Calu3 (cell line): ENCODE measurements around the gene MCTP1. TPM values are rescaled to one million over a fixed set of nuclear protein-coding genes. Genes with fewer than 3 reads are reported as not detected.

Experiments used
- BruUV-seq: library from RNA; stranded (reverse); fragments of 400-500 nt; replicated peaks from 2 replicates; lab custom pipeline; 2021; lab: Mats Ljungman, UMichigan
- CTCF ChIA-PET: fragments of 300-600 bp; sonication (Branson Sonifier 250); formaldehyde crosslinking; loops from one replicate; lab custom pipeline; 2022; ENCODE audit warnings: antibody characterized with exemption; lab: Charles Lee
- DNase-seq: peaks from one replicate; pipeline ENCODE4 v3.0.0; 2022
- H3K27ac Mint-ChIP-seq: one replicate; pipeline ENCODE4 v1.8.0; 2022; ENCODE audit warnings: mixed read lengths; ENCODE audit not compliant: unreplicated experiment
- H3K27me3 Mint-ChIP-seq: one replicate; pipeline ENCODE4 v1.8.0; 2022; ENCODE audit warnings: mixed read lengths; ENCODE audit not compliant: unreplicated experiment
- H3K36me3 Mint-ChIP-seq: one replicate; pipeline ENCODE4 v1.8.0; 2022; ENCODE audit warnings: mild to moderate bottlenecking, moderate library complexity, mixed read lengths; ENCODE audit not compliant: insufficient read depth, unreplicated experiment
- H3K4me1 Mint-ChIP-seq: one replicate; pipeline ENCODE4 v1.8.0; 2022; ENCODE audit warnings: mild to moderate bottlenecking, low read depth, mixed read lengths; ENCODE audit not compliant: unreplicated experiment
- H3K4me3 Mint-ChIP-seq: one replicate; pipeline ENCODE4 v1.8.0; 2022; ENCODE audit warnings: mild to moderate bottlenecking, low read depth, moderate library complexity, mixed read lengths; ENCODE audit not compliant: unreplicated experiment
- H3K9me3 Mint-ChIP-seq: one replicate; pipeline ENCODE4 v1.8.0; 2022; ENCODE audit warnings: low read depth, mixed read lengths; ENCODE audit not compliant: unreplicated experiment
- CTCF ChIP-seq: fragments of 200-600 bp; IDR thresholded peaks from one replicate; pipeline ENCODE4 v1.8.0; 2022; ENCODE audit warnings: antibody characterized with exemption; ENCODE audit not compliant: unreplicated experiment
- intact Hi-C: fragments of 100-400 bp; cut with micrococcal nuclease; formaldehyde crosslinking; loops from one replicate; pipeline ENCODE4 v1.10.0; 2022; ENCODE audit not compliant: unreplicated experiment
- total RNA-seq: library from RNA; stranded (reverse); gene quantifications from 2 replicates; pipeline ENCODE4 v1.2.3, GENCODE V29; 2022

The MCTP1 gene
- total RNA-seq, 1 experiment from 2014 or later = 28.4 TPM

- BruUV-seq = no TSS peak
- CTCF ChIA-PET = no interaction called here
- DNase-seq = no peak
- Mint-ChIP-seq H3K4me1 (no peaks in the 10 kb centered on the region), H3K36me3 (no peaks in the 10 kb centered on the region), H3K27me3 (no peaks in the 10 kb centered on the region), H3K27ac (no peak overlapping the region), H3K4me3 (no peak overlapping the region), H3K9me3 (no peaks in the 10 kb centered on the region)
- intact Hi-C loops = no loop called here
- TF ChIP-seq CTCF = no peak
Observed at GRCh38 chr5:94928891-94929290, 356.0 kb downstream of the MCTP1 start.

- DNase-seq = no peak
- Mint-ChIP-seq H3K4me3 (no peak overlapping the region), H3K4me1 (no peaks in the 10 kb centered on the region), H3K36me3 (peaks cover 4% of the 10 kb centered on the region), H3K9me3 (no peaks in the 10 kb centered on the region), H3K27ac (no peak overlapping the region), H3K27me3 (no peaks in the 10 kb centered on the region)
- no TSS peak for BruUV-seq
- CTCF ChIA-PET = no interaction called here
- intact Hi-C loops = no loop called here
- no peak for TF ChIP-seq CTCF
Observed at GRCh38 chr5:94920570-94920969, 364.3 kb downstream of the MCTP1 start.

GRCh38 chr5:94916619-94917018 lies 368.3 kb downstream of the MCTP1 start:
- CTCF ChIA-PET = no interaction called here
- no peak for TF ChIP-seq CTCF
- intact Hi-C loops = no loop called here
- Mint-ChIP-seq H3K9me3 (no peaks in the 10 kb centered on the region), H3K4me3 (no peak overlapping the region), H3K27ac (no peak overlapping the region), H3K4me1 (no peaks in the 10 kb centered on the region), H3K27me3 (no peaks in the 10 kb centered on the region), H3K36me3 (peaks cover 4% of the 10 kb centered on the region)
- no TSS peak for BruUV-seq
- peak; percentile 33 for DNase-seq

GRCh38 chr5:94911276-94911675 lies 373.6 kb downstream of the MCTP1 start:
- CTCF ChIA-PET = no interaction called here
- no peak for TF ChIP-seq CTCF
- H3K27me3 Mint-ChIP-seq = no peaks in the 10 kb centered on the region
- peaks cover under 1% of the 10 kb centered on the region for H3K36me3 Mint-ChIP-seq
- no peak for DNase-seq
- no peak overlapping the region for H3K4me3 Mint-ChIP-seq
- intact Hi-C loops = no loop called here
- no peak overlapping the region for H3K27ac Mint-ChIP-seq
- no TSS peak for BruUV-seq
- H3K9me3 Mint-ChIP-seq = no peaks in the 10 kb centered on the region
- H3K4me1 Mint-ChIP-seq = no peaks in the 10 kb centered on the region

GRCh38 chr5:94910721-94911120 lies 374.2 kb downstream of the MCTP1 start:
- intact Hi-C loops = no loop called here
- CTCF ChIA-PET = no interaction called here
- Mint-ChIP-seq H3K4me3 (no peak overlapping the region), H3K27me3 (no peaks in the 10 kb centered on the region), H3K4me1 (no peaks in the 10 kb centered on the region), H3K9me3 (no peaks in the 10 kb centered on the region), H3K27ac (no peak overlapping the region), H3K36me3 (no peaks in the 10 kb centered on the region)
- DNase-seq = no peak
- BruUV-seq = no TSS peak
- no peak for TF ChIP-seq CTCF
